ENCODE measurements around the gene OTOGL.
A peak's percentile ranks its signal among the peaks of the same experiment; 100 is the strongest.

OTOGL gene

GRCh38 chr12:80313209-80313608 is 213.9 kb downstream of the OTOGL start:
- no peak overlapping the region for H2AFZ ChIP-seq (ENCODE audit: insufficient read depth, low read length, poor library complexity)
- H2BK120ac ChIP-seq (ENCODE audit: insufficient read depth, low read length, poor library complexity), result no peak overlapping the region
- H3K4me3 ChIP-seq (ENCODE audit: low read depth, low read length), result no peak overlapping the region
- no peak overlapping the region for H3K9ac ChIP-seq (ENCODE audit: low read length)
- no peak overlapping the region for H3K4ac ChIP-seq (ENCODE audit: low read depth, low read length)
- H4K12ac ChIP-seq (ENCODE audit: low read depth, low read length), result no peak overlapping the region
- no peaks in the 10 kb centered on the region for H3K36me3 ChIP-seq (ENCODE audit: control insufficient read depth in 1 of 2, insufficient read depth in 2 of 2, low read length in 2 of 2)
- no peaks in the 10 kb centered on the region for H3K79me1 ChIP-seq (ENCODE audit: low read length)
- H3K27ac ChIP-seq (ENCODE audit: low read depth, low read length), result no peak overlapping the region
- no peak overlapping the region for H3K4me2 ChIP-seq (ENCODE audit: low read length)
- H2AK5ac ChIP-seq (ENCODE audit: low read length), result no peak overlapping the region
- H3K9me3 ChIP-seq (ENCODE audit: insufficient read depth, low read depth, low read length), result no peaks in the 10 kb centered on the region
- H3K4me1 ChIP-seq (ENCODE audit: control insufficient read depth in 1 of 2, insufficient read depth in 2 of 2, low read length in 2 of 2), result peaks cover 0 to 4% of the 10 kb centered on the region in 2 experiments
- no peak overlapping the region for H4K8ac ChIP-seq (ENCODE audit: low read depth, low read length)
- no peaks in the 10 kb centered on the region for H3K79me2 ChIP-seq (ENCODE audit: control insufficient read depth, insufficient read depth, low read length, poor library complexity)
- no peak overlapping the region for H2BK5ac ChIP-seq (ENCODE audit: low read depth, low read length, poor library complexity)
- no CpG with 5 or more reads among the region's 3 CpGs for WGBS (ENCODE audit: extremely low coverage, insufficient coverage, insufficient read length)
- H3K14ac ChIP-seq (ENCODE audit: low read length), result no peak overlapping the region
- no peak overlapping the region for H3K18ac ChIP-seq (ENCODE audit: low read length)
- no peak for DNase-seq
- H3K27me3 ChIP-seq (ENCODE audit: insufficient read depth, low read length), result no peaks in the 10 kb centered on the region
- no peak overlapping the region for H3K23ac ChIP-seq (ENCODE audit: low read length)
- no peak overlapping the region for H2BK12ac ChIP-seq (ENCODE audit: low read length)
- no peak overlapping the region for H4K91ac ChIP-seq (ENCODE audit: low read depth, low read length)

DNA sequence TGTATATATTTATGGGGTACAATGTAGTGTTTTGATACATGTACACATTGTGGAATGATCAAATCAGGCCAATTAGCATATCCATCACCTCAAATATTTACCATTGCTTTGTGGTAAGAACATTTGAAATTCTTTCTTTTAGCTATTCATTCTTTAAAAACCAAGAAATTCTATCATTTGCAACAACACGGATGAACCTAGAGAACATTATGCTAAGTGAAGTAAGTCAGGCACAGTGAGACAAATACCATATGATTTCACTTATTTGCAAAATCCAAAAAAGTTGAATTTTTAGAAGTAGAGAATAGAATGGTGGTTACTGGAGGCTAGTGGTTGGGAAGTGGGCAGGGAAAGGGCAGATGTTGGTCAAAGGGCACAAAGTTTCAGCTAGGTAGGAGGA is 215.4 kb downstream of the OTOGL start:
- Histone ChIP-seq H3K4me1 (ENCODE audit: control insufficient read depth in 1 of 2, insufficient read depth in 2 of 2, low read length in 2 of 2) (peaks cover 0 to 4% of the 10 kb centered on the region in 2 experiments), H3K79me2 (ENCODE audit: control insufficient read depth, insufficient read depth, low read length, poor library complexity) (no peaks in the 10 kb centered on the region), H3K27me3 (ENCODE audit: insufficient read depth, low read length) (no peaks in the 10 kb centered on the region), H3K79me1 (ENCODE audit: low read length) (no peaks in the 10 kb centered on the region), H2AFZ (ENCODE audit: insufficient read depth, low read length, poor library complexity) (no peak overlapping the region), H3K4me2 (ENCODE audit: low read length) (no peak overlapping the region), H2BK12ac (ENCODE audit: low read length) (no peak overlapping the region), H2BK120ac (ENCODE audit: insufficient read depth, low read length, poor library complexity) (no peak overlapping the region), H3K9me3 (ENCODE audit: insufficient read depth, low read depth, low read length) (no peaks in the 10 kb centered on the region), H2AK5ac (ENCODE audit: low read length) (no peak overlapping the region), H2BK5ac (ENCODE audit: low read depth, low read length, poor library complexity) (no peak overlapping the region), H3K4me3 (ENCODE audit: low read depth, low read length) (no peak overlapping the region), H4K12ac (ENCODE audit: low read depth, low read length) (no peak overlapping the region), H3K23ac (ENCODE audit: low read length) (no peak overlapping the region), H3K18ac (ENCODE audit: low read length) (no peak overlapping the region), H3K27ac (ENCODE audit: low read depth, low read length) (no peak overlapping the region), H3K36me3 (ENCODE audit: control insufficient read depth in 1 of 2, insufficient read depth in 2 of 2, low read length in 2 of 2) (no peaks in the 10 kb centered on the region), H3K9ac (ENCODE audit: low read length) (no peak overlapping the region), H4K8ac (ENCODE audit: low read depth, low read length) (no peak overlapping the region), H3K14ac (ENCODE audit: low read length) (no peak overlapping the region), H4K91ac (ENCODE audit: low read depth, low read length) (no peak overlapping the region), H3K4ac (ENCODE audit: low read depth, low read length) (no peak overlapping the region)
- WGBS (ENCODE audit: extremely low coverage, insufficient coverage, insufficient read length), result no CpG with 5 or more reads among the region's 1 CpG
- DNase-seq, result no peak

- Histone ChIP-seq H3K9me3 (ENCODE audit: insufficient read depth, low read depth, low read length) (no peaks in the 10 kb centered on the region), H2BK120ac (ENCODE audit: insufficient read depth, low read length, poor library complexity) (no peak overlapping the region), H2BK5ac (ENCODE audit: low read depth, low read length, poor library complexity) (no peak overlapping the region), H3K27me3 (ENCODE audit: insufficient read depth, low read length) (no peaks in the 10 kb centered on the region), H3K36me3 (ENCODE audit: control insufficient read depth in 1 of 2, insufficient read depth in 2 of 2, low read length in 2 of 2) (no peaks in the 10 kb centered on the region), H3K9ac (ENCODE audit: low read length) (no peak overlapping the region), H3K18ac (ENCODE audit: low read length) (no peak overlapping the region), H3K4me3 (ENCODE audit: low read depth, low read length) (no peak overlapping the region), H3K4me2 (ENCODE audit: low read length) (no peak overlapping the region), H3K4me1 (ENCODE audit: control insufficient read depth in 1 of 2, insufficient read depth in 2 of 2, low read length in 2 of 2) (peaks cover 0 to 4% of the 10 kb centered on the region in 2 experiments), H4K12ac (ENCODE audit: low read depth, low read length) (no peak overlapping the region), H3K79me1 (ENCODE audit: low read length) (no peaks in the 10 kb centered on the region), H3K23ac (ENCODE audit: low read length) (no peak overlapping the region), H2AFZ (ENCODE audit: insufficient read depth, low read length, poor library complexity) (no peak overlapping the region), H3K14ac (ENCODE audit: low read length) (no peak overlapping the region), H2AK5ac (ENCODE audit: low read length) (no peak overlapping the region), H4K91ac (ENCODE audit: low read depth, low read length) (no peak overlapping the region), H3K79me2 (ENCODE audit: control insufficient read depth, insufficient read depth, low read length, poor library complexity) (no peaks in the 10 kb centered on the region), H2BK12ac (ENCODE audit: low read length) (no peak overlapping the region), H3K27ac (ENCODE audit: low read depth, low read length) (no peak overlapping the region), H3K4ac (ENCODE audit: low read depth, low read length) (no peak overlapping the region), H4K8ac (ENCODE audit: low read depth, low read length) (no peak overlapping the region)
- no CpG with 5 or more reads among the region's 2 CpGs for WGBS (ENCODE audit: extremely low coverage, insufficient coverage, insufficient read length)
- peak; percentile 1 to 75 for DNase-seq
Observed at GRCh38 chr12:80316222-80316621, 216.9 kb downstream of the OTOGL start.

DNA sequence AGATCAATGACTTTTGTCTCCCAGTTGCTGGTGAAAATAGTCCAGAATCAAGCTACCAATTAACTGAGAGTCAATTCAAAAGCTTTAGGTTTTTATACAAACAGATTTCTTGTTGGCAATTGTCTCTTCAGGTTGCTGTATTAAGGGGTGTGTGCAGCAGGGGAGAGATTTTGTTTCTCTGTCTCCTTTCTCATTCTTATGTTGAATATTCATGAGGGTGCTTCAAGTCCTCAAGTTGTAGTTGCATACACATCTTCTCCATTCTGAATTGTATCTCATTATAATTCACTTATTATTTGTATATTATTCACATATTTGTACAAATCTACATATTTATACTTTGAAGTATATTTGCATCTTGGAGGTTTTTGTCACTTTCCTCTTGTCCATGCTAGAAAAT is 218.0 kb downstream of the OTOGL start:
- H2BK12ac ChIP-seq (ENCODE audit: low read length), result no peak overlapping the region
- no peak overlapping the region for H2AFZ ChIP-seq (ENCODE audit: insufficient read depth, low read length, poor library complexity)
- H3K14ac ChIP-seq (ENCODE audit: low read length), result no peak overlapping the region
- no peak overlapping the region for H3K9ac ChIP-seq (ENCODE audit: low read length)
- no peak overlapping the region for H3K4me2 ChIP-seq (ENCODE audit: low read length)
- H3K27ac ChIP-seq (ENCODE audit: low read depth, low read length), result no peak overlapping the region
- no peaks in the 10 kb centered on the region for H3K79me1 ChIP-seq (ENCODE audit: low read length)
- no peaks in the 10 kb centered on the region for H3K36me3 ChIP-seq (ENCODE audit: control insufficient read depth in 1 of 2, insufficient read depth in 2 of 2, low read length in 2 of 2)
- H4K8ac ChIP-seq (ENCODE audit: low read depth, low read length), result no peak overlapping the region
- no peak overlapping the region for H2AK5ac ChIP-seq (ENCODE audit: low read length)
- H3K27me3 ChIP-seq (ENCODE audit: insufficient read depth, low read length), result no peaks in the 10 kb centered on the region
- H3K23ac ChIP-seq (ENCODE audit: low read length), result no peak overlapping the region
- no peak overlapping the region for H4K91ac ChIP-seq (ENCODE audit: low read depth, low read length)
- H3K9me3 ChIP-seq (ENCODE audit: insufficient read depth, low read depth, low read length), result no peaks in the 10 kb centered on the region
- H3K18ac ChIP-seq (ENCODE audit: low read length), result no peak overlapping the region
- H3K4me3 ChIP-seq (ENCODE audit: low read depth, low read length), result no peak overlapping the region
- H3K4ac ChIP-seq (ENCODE audit: low read depth, low read length), result no peak overlapping the region
- no peak overlapping the region for H2BK120ac ChIP-seq (ENCODE audit: insufficient read depth, low read length, poor library complexity)
- no peak overlapping the region for H2BK5ac ChIP-seq (ENCODE audit: low read depth, low read length, poor library complexity)
- DNase-seq, result no peak
- H3K4me1 ChIP-seq (ENCODE audit: control insufficient read depth in 1 of 2, insufficient read depth in 2 of 2, low read length in 2 of 2), result peaks cover 5 to 12% of the 10 kb centered on the region in 2 experiments
- no peaks in the 10 kb centered on the region for H3K79me2 ChIP-seq (ENCODE audit: control insufficient read depth, insufficient read depth, low read length, poor library complexity)
- H4K12ac ChIP-seq (ENCODE audit: low read depth, low read length), result no peak overlapping the region

Measured in trophoblast cell (in vitro differentiated cells and primary cell).